HCT116 (cell line): ENCODE data around the gene TRMO. TPM values are rescaled to one million over a fixed set of nuclear protein-coding genes. Genes with fewer than 3 reads are reported as not detected.

ENCODE experiments used
- ATAC-seq: fragments of 200-7000 bp; cut with Tn5 transposase; 2 replicates; pipeline ENCODE4 v1.9.1; 2020; ENCODE audit warnings: mild to moderate bottlenecking, moderate library complexity
- BruUV-seq: library from RNA; stranded (reverse); fragments of 400-500 nt; replicated peaks from 2 replicates; lab custom pipeline; 2021; lab: Mats Ljungman, UMichigan
- CTCF ChIA-PET: fragments of 300-600 bp; sonication (Branson Sonifier 250); formaldehyde crosslinking; loops from one replicate; lab custom pipeline; 2021; ENCODE audit warnings: antibody characterized with exemption; lab: Charles Lee
- POLR2A ChIA-PET: fragments of 300-600, 350-600 bp; sonication (Branson Sonifier 250); formaldehyde crosslinking; loops from one replicate; lab custom pipeline; 2021; ENCODE audit warnings: antibody characterized with exemption; lab: Charles Lee
- RAD21 ChIA-PET, 2 experiments: fragments of 300-600 bp; sonication (Branson Sonifier 250); formaldehyde crosslinking; loops; one replicate each; lab custom pipeline; 2023; ENCODE audit warnings: low total read pairs in 2 of 2; ENCODE audit not compliant: uncharacterized antibody in 2 of 2, unreplicated experiment in 2 of 2, low non-redundant PET in 1 of 2; lab: Charles Lee
- DNase-seq: peaks from one replicate; pipeline ENCODE4 v3.0.0-alpha.2; 2010; ENCODE audit warnings: low read depth, low spot score
- H2AFZ ChIP-seq: fragments of 200-600 bp; shearing (Covaris generic), sonication (generic); 2 replicates; pipeline ENCODE4 v1.6.1; 2017; ENCODE audit warnings: low read depth, mixed run types, mixed read lengths, antibody characterized with exemption, low read length; ENCODE audit not compliant: poor library complexity, severe bottlenecking
- H3K27ac ChIP-seq: 2 replicates; pipeline ENCODE4 v1.5.1; 2012; ENCODE audit warnings: low read depth, low read length
- H3K27me3 ChIP-seq: fragments of 200-600 bp; sonication (generic); 2 replicates; pipeline ENCODE4 v1.6.1; 2016; ENCODE audit warnings: mixed run types, low read length, mixed read lengths; ENCODE audit not compliant: insufficient read depth
- H3K36me3 ChIP-seq, 2 experiments: fragments of 200-500 bp in 1 of 2; fragments of 200-600 bp in 1 of 2; sonication (Bioruptor generic) in 1 of 2; sonication (generic) in 1 of 2; 2 replicates each; pipeline versions ENCODE4 v1.5.1 to v1.6.1; 2014 to 2016; ENCODE audit warnings: low read length in 2 of 2, inconsistent platforms in 1 of 2, mixed read lengths in 1 of 2, mixed run types in 1 of 2; ENCODE audit not compliant: insufficient read depth in 2 of 2, control insufficient read depth in 1 of 2
- H3K4me1 ChIP-seq, 2 experiments: fragments of 200-600 bp in 1 of 2; sonication (generic) in 1 of 2; 2 replicates each; pipeline versions ENCODE4 v1.5.1 to v1.6.1; 2012 to 2017; ENCODE audit warnings: low read length in 2 of 2, inconsistent platforms in 1 of 2, mild to moderate bottlenecking in 1 of 2, mixed read lengths in 1 of 2, mixed run types in 1 of 2, moderate library complexity in 1 of 2; ENCODE audit not compliant: insufficient read depth in 2 of 2, control insufficient read depth in 1 of 2
- H3K4me2 ChIP-seq: fragments of 200-600 bp; sonication (generic); 2 replicates; pipeline ENCODE4 v1.6.1; 2017; ENCODE audit warnings: mixed run types, low read length, mixed read lengths
- H3K4me3 ChIP-seq, 2 experiments: fragments of 200-600 bp in 1 of 2; sonication (generic) in 1 of 2; replicated peaks in 1 of 2; 2 replicates each; pipeline ENCODE4 v1.5.1; 2011 to 2016; ENCODE audit warnings: low read length in 2 of 2, control low read depth in 1 of 2, low read depth in 1 of 2, mild to moderate bottlenecking in 1 of 2, mixed read lengths in 1 of 2, mixed run types in 1 of 2
- H3K79me2 ChIP-seq: fragments of 200-600 bp; sonication (generic); 2 replicates; pipeline ENCODE4 v1.6.1; 2017; ENCODE audit warnings: mild to moderate bottlenecking, mixed run types, low read length, moderate library complexity, mixed read lengths; ENCODE audit not compliant: insufficient read depth
- H3K9ac ChIP-seq: fragments of 200-600 bp; sonication (generic); 2 replicates; pipeline ENCODE4 v1.6.1; 2016; ENCODE audit warnings: low read length, mixed read lengths
- H3K9me2 ChIP-seq: fragments of 200-600 bp; sonication (generic), shearing (Covaris generic); 2 replicates; pipeline ENCODE4 v1.6.1; 2017; ENCODE audit warnings: mixed run types, mild to moderate bottlenecking, moderate library complexity; ENCODE audit not compliant: insufficient read depth
- H3K9me3 ChIP-seq, 2 experiments: fragments of 200-500 bp in 1 of 2; fragments of 200-600 bp in 1 of 2; sonication (Bioruptor generic) in 1 of 2; sonication (generic) in 1 of 2; 2 replicates each; pipeline ENCODE4 v1.6.1; 2014 to 2017; ENCODE audit warnings: low read length in 2 of 2, mixed read lengths in 2 of 2, inconsistent platforms in 1 of 2, low read depth in 1 of 2, mild to moderate bottlenecking in 1 of 2, mixed run types in 1 of 2, moderate library complexity in 1 of 2; ENCODE audit not compliant: control insufficient read depth in 1 of 2, insufficient read depth in 1 of 2
- H4K20me1 ChIP-seq: fragments of 200-600 bp; sonication (generic), shearing (Covaris generic); 2 replicates; pipeline ENCODE4 v1.6.1; 2017; ENCODE audit warnings: mixed run types, mild to moderate bottlenecking, moderate library complexity; ENCODE audit not compliant: insufficient read depth
- CBX3 ChIP-seq: IDR thresholded peaks from 2 replicates; pipeline ENCODE4 v1.6.1; 2012; ENCODE audit warnings: low read depth
- CTCF ChIP-seq, 3 experiments: fragments of 200-600 bp in 1 of 3; sonication (generic) in 1 of 3; IDR thresholded peaks in 2 of 3; conservative IDR thresholded peaks in 1 of 3; 2 replicates each; pipeline ENCODE4 v1.5.1; 2012 to 2017; ENCODE audit warnings: low read depth in 2 of 3, low read length in 2 of 3, antibody characterized with exemption in 1 of 3, borderline replicate concordance in 1 of 3, control low read depth in 1 of 3, mild to moderate bottlenecking in 1 of 3, mixed read lengths in 1 of 3, mixed run types in 1 of 3, moderate library complexity in 1 of 3; ENCODE audit not compliant: insufficient read depth in 1 of 3
- FOSL1 ChIP-seq: IDR thresholded peaks from 2 replicates; pipeline ENCODE4 v1.6.1; 2012; ENCODE audit warnings: low read depth
- RAD21 ChIP-seq: IDR thresholded peaks from 2 replicates; pipeline ENCODE4 v1.6.1; 2012; ENCODE audit warnings: low read depth, mild to moderate bottlenecking
- intact Hi-C: fragments of 100-400 bp; cut with micrococcal nuclease; formaldehyde crosslinking; loops from 2 replicates; pipeline ENCODE4 v1.10.0; 2022
- total RNA-seq: library from RNA; stranded (reverse); gene quantifications from one replicate; pipeline ENCODE4 v1.2.1, GENCODE V29; 2021; ENCODE audit not compliant: unreplicated experiment

The TRMO gene
- total RNA-seq, 1 experiment from 2014 or later, result 10.2 TPM

- ChIA-PET CTCF (no interaction called here), RAD21 (no interaction called here), POLR2A (no interaction called here)
- H3K4me1 ChIP-seq, result no peaks in the 10 kb centered on the region
- TF ChIP-seq CTCF (IDR thresholded peaks at IDR 0.05 in 2 of 3, conservative IDR thresholded peaks at IDR 0.05 in 1 of 3; ENCODE audit: borderline replicate concordance in 1 of 3, insufficient read depth in 1 of 3, low read depth in 2 of 3, low read length in 2 of 3) (no peak), CBX3 (no peak), RAD21 (no peak)
- intact Hi-C loops, result no loop called here
- H3K27me3 ChIP-seq, result peaks cover 28% of the 10 kb centered on the region
- no peaks in the 10 kb centered on the region for H3K79me2 ChIP-seq
- DNase-seq, result no peak
- H3K4me2 ChIP-seq, result no peak overlapping the region
- H3K9me3 ChIP-seq, result no peaks in the 10 kb centered on the region
- H3K4me3 ChIP-seq, result no peak overlapping the region
- no peak overlapping the region for H2AFZ ChIP-seq
- H3K36me3 ChIP-seq, result no peaks in the 10 kb centered on the region
- H3K9ac ChIP-seq, result no peak overlapping the region
- no peak for ATAC-seq
- no peaks in the 10 kb centered on the region for H4K20me1 ChIP-seq
- no peak overlapping the region for H3K27ac ChIP-seq
- H3K9me2 ChIP-seq, result no peaks in the 10 kb centered on the region
- BruUV-seq, result no TSS peak
Measured at GRCh38 chr9:97933297-97933998, 11.1 kb upstream of the TRMO start.

DNA sequence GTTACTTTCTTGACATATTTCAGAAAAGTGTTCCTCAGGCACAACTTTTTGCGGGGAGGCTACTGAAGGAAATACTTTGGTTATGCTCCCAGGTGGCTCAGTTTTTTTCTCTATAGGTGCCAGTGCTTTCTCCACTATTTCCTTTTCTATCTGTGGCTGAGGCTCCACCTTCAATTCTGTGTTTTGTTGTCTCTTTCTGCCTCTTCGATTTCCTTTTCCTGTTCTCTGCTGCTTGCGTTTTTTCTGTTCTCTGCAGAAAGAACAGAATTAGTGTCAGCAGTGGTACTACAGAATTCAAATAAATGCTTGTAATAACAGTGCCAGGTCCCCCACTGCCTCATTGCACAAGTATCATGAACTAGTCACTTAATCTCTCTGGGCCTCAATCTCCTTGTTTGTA lies 8.7 kb upstream of the TRMO start:
- CTCF ChIA-PET, result no interaction called here

More for the DNA sequence above, 8.7 kb upstream of the TRMO start:
- Histone ChIP-seq H3K4me1 (no peaks in the 10 kb centered on the region), H3K27ac (no peak overlapping the region), H2AFZ (no peak overlapping the region), H3K27me3 (peaks cover 27% of the 10 kb centered on the region), H4K20me1 (no peaks in the 10 kb centered on the region), H3K9me2 (no peaks in the 10 kb centered on the region), H3K4me3 (no peak overlapping the region), H3K36me3 (no peaks in the 10 kb centered on the region), H3K9ac (no peak overlapping the region), H3K79me2 (no peaks in the 10 kb centered on the region), H3K9me3 (no peaks in the 10 kb centered on the region), H3K4me2 (no peak overlapping the region)
- BruUV-seq, result no TSS peak
- TF ChIP-seq FOSL1, result no peak
- POLR2A ChIA-PET, result no interaction called here
- no peak for ATAC-seq
- no peak for DNase-seq
- intact Hi-C loops, result no loop called here
- RAD21 ChIA-PET, result no interaction called here
